Fibroblast of lung (primary cell): ENCODE results near the gene AMPD3.

Source experiments
- EZH2 ChIP-seq: IDR thresholded peaks from 2 replicates; pipeline ENCODE4 v1.5.1; 2012; ENCODE audit warnings: low read length, control low read depth, mild to moderate bottlenecking; ENCODE audit errors: missing control alignments
- TF ChIP-seq, protein P1 (sequence below), 2 donors: IDR thresholded peaks in 1 of 2; conservative IDR thresholded peaks in 1 of 2; 1 replicate in 1 of 2; 2 replicates in 1 of 2; pipeline ENCODE4 v1.5.1; 2011 to 2012; ENCODE audit warnings: low read length in 2 of 2, control low read depth in 1 of 2, inconsistent platforms in 1 of 2, low read depth in 1 of 2, mild to moderate bottlenecking in 1 of 2

DNA sequence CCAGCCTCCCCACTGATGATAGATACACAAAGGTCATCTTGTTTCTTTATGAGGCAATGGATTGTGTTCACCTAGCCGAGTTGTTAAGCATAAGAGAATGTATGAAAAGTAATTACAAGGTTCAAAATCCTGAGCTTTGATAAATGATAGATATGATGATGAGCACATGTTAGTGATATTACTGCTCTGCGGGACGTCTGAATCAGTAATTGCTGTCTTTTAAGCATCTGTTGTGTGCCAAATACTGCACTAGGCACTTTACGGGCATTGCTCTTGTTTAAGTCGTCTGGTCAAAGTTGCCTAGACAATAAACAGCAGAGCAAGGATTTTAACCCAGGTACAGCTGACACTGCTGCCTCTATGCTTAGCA is 86.5 kb downstream of the AMPD3 start:
- TF ChIP-seq, protein P1, sequence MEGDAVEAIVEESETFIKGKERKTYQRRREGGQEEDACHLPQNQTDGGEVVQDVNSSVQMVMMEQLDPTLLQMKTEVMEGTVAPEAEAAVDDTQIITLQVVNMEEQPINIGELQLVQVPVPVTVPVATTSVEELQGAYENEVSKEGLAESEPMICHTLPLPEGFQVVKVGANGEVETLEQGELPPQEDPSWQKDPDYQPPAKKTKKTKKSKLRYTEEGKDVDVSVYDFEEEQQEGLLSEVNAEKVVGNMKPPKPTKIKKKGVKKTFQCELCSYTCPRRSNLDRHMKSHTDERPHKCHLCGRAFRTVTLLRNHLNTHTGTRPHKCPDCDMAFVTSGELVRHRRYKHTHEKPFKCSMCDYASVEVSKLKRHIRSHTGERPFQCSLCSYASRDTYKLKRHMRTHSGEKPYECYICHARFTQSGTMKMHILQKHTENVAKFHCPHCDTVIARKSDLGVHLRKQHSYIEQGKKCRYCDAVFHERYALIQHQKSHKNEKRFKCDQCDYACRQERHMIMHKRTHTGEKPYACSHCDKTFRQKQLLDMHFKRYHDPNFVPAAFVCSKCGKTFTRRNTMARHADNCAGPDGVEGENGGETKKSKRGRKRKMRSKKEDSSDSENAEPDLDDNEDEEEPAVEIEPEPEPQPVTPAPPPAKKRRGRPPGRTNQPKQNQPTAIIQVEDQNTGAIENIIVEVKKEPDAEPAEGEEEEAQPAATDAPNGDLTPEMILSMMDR (conservative IDR thresholded peaks at IDR 0.05 in 1 of 2, IDR thresholded peaks at IDR 0.05 in 1 of 2; ENCODE audit: low read depth in 1 of 2, low read length in 2 of 2), result no peak
- no peak for TF ChIP-seq EZH2
